Cerebellar cortex (tissue), 1 donor: ENCODE measurements around the gene RAB32.
"Not testable (repeated sequence)": the region's sequence is repeated elsewhere in the genome, so short reads cannot be mapped to it uniquely, and the experiment has no call there.

ENCODE experiments used
- DNase-seq: peaks from one replicate; pipeline ENCODE4 v3.0.0-alpha.2; 2015; ENCODE audit warnings: low spot score

Gene RAB32

DNA sequence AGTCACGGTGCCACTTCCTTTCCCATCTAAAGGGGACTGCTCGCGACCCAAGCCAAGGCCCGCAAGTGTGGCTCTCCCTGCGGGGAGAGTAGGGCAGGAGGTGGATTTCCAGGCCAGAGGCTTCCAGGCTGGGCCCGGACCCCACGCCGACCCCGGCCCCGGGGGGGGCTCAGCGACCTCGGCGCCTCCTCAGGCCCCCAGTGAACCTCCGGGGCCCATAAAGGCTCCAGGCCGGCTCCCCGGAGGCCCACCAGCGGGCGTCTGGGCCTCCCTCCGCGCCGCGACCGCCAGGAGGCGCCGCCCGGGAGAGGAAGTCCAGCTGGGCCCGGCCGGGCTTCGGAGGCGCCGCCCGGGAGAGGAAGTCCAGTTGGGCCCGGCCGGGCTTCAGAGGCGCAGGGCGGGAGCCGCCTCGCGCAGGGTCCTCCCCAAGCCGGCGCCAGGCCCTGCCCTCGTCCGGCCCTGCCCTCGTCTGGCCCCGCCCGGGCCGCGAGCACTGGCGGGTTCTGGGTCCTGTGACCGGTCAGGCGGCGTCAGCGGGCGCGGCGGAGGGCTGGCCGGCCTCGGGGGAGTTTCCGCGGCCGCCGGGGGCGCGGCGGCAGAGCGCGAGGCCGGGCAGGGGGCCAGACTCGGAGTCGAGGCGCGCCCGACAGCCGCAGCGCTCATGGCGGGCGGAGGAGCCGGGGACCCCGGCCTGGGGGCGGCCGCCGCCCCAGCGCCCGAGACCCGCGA, at the start of gene RAB32:
Gene RAB32, plus strand, starts transcription at position 623 of the 729 bp plus-strand sequence. Its CDS starts 39 bp downstream, at position 662.
- peak; percentile 74 for DNase-seq

DNA sequence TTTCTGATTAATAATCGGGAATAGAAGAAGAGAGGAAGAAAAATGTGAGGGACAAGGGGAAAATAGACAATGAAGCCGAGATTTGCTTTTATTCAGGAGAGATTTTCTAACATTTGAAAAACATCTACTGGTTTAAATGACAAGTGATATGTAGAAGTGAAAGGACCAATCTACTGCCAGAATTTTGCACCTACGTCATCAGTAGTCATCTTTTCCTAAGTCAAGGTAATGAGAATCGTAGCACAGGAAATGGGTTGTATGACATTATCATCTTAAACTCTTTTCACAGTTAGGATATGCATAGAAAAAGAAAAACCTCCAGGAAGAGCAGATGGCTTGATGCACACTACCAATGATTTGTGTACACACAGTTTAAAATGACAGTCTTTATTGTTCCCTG, 45.3 kb upstream of the RAB32 start:
- DNase-seq = no peak

DNA sequence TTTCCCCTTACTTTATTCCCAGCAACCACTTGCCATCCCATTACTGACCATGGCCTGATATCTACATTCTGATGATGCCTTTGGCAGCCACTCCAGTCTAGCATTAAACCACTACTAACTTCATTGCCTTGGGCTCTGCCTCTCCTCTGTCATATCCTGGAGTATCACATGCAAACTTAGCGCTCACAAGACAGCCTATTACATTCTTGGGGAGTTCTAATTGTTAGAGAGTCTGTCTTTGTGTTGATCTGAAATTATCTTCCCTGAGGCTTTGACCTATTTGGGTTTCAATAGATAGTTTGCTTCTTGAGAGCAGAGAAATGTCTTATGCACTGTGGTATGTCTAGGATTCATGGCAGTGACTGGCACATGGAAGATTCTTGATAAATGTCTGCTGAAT, 40.5 kb upstream of the RAB32 start:
- no peak for DNase-seq

DNA sequence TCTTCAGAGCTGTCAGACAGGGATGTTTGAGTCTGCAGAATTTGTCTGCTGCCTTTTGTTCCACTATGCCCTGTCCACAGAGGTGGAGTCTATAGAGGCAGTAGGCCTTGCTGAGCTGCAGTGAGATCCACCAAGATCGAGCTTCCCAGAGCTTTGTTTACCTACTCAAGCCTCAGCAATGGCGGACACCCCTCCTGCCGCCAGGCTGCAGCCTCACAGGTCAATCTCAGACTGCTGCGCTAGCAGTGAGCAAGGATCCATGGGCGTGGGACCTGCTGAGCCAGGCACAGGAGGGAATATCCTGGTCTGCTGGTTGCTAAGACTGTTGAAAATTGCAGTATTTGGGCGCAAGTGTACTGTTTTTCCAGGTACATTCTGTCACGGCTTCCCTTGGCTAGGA, 28.4 kb upstream of the RAB32 start:
- DNase-seq = no peak

DNA sequence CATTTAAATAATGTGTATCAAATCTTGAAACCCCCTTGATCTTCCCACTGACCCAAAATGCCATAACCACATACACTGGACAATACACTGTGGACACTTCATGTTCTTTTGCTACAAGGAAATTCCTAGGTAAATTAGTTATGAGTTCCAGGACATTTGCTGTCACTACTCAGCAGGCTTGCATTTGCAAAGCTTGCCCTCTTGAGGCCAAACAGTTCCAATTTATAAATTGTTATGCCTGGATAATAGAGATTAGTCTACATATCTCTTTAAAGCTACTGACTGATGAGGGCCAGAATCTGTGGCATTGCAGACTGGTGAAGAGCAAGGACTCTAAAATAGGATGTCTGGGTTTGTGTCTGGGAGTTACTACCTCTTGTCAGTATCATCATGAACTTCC, 17.4 kb upstream of the RAB32 start:
- peak; percentile 76 for DNase-seq

DNA sequence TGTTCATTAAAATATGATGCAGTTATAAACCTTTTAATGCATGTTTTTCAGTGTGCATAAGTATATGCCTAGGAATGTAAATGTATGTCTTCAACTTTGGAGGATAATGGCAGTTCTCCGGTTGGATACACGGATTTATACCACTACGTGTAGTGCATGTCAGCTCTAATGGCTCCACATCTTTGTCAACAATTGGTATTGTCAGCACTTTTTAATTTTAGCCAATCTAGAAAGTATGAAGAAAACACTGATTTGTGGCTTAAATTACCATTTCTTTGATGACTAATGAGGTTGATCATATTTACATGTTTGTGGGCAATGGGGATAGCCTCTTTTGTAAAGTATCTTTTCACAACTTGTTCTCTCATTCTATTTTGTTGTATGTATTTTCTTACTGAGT, 10.9 kb upstream of the RAB32 start:
- DNase-seq = no peak

DNA sequence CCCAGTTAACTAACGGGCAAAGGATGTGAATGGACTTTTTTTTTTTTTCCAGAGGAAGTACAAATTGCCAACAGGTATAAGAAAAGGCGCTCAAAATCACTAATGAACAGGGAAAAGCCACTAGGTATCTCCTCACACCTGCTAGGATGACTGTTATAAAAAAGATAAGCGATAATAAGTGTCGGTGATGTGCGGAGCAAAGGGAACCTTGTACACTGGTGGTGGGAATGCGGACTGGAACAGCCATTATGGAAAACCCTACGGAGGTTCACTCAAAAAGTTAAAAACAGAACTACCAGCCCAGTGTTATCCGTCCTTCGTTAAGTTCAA, 787 bp upstream of the RAB32 start:
- DNase-seq = peak; percentile 17

DNA sequence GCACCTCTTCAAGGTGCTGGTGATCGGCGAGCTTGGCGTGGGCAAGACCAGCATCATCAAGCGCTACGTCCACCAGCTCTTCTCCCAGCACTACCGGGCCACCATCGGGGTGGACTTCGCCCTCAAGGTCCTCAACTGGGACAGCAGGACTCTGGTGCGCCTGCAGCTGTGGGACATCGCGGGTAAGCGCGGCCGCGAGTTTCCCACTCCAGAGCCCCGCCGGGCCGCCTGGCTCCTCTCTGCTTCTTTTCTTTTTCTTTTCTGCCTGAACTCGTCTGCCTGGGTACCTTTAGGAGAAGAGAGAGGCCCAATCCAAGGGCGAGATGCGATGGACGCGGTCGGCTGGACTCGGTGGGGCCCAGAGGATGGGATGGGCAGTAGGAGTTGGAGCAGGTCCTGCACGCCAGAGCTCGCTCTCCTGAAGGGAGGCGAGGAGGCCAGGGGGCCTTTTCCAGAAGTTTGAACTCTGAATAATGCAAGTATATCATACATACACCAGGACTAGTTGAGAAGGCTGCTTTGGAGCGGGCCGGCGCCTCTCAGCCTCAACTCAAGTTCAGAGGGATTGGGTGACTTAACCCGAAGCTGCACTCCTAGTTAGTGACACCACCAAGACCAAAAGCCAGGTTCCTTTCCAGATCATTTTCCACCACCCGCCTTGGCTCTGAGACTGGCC, 445 bp downstream of the RAB32 start:
- DNase-seq = peak; percentile 39

DNA sequence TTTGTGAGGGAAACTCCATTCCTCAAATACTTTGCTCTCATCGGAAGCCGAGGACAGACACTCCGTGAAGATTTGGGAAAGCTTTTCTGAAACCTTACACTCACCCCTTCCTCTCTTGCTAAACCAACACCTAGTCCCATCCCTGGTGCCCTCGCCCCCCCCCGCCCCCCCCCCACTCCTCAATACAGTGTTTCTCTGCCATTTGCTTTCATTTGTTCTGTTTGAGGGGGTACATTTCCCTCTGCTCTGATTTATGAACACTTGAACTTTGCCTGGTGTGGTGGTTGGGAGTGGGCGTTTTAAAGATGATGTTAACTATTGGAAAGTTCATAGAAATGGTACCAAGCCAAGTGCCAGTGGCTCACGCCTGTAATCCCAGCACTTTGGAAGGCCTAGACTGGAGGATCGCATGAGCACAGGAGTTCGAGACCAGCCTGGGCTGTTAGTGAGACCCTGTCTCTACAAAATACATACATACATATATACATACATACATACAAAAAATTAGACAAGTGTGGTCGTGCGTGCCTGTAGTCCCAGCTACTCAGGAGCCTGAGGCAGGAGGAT, 1.1 kb downstream of the RAB32 start:
- no peak for DNase-seq

DNA sequence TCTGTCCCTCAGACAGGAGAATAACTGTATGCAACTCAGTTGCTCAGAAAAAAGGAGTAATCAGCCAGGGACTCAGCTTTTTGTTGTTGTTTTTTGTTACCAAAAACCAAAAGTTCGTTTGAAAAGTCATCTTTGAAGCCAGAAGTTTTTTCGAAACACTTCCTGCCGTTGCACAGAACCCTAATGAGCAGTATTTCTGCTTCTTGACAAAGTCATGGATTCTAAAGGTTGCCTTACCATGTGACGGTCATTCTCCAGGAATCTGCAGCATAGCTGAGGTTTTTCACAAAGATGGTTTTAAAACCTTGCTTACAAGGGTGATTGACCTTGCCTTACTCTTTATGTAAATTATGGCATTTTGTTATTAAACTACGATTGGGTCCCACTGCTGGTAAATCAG, 1.9 kb downstream of the RAB32 start:
- no peak for DNase-seq

DNA sequence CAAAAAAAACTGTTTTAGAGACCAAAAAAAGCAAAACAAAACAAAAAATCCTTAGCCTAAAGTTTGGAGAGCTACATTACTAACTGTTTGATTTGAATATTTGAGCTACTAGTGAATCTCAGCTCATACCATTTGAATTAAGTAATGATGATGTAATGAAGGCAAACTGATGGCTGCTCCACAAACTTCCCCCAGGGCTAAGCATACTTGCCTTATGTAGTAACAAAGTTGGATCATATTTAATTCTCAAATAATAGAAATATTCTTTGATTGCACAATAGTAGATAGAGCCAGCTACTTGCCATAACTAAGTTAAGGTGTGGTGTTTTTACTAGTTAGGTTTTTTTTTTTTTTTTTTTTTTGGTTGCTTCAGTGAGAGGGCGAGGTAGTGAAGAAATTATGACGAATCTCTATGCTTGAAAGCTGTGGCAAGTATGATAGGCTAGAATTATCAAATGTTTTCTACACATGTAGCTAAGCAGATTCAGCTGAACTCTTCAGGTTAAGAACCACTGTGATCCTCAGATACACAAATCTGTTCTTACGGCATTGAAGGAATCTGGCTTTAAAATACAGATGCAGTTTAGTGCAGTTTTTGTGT, 2.9 kb downstream of the RAB32 start:
- DNase-seq = no peak

DNA sequence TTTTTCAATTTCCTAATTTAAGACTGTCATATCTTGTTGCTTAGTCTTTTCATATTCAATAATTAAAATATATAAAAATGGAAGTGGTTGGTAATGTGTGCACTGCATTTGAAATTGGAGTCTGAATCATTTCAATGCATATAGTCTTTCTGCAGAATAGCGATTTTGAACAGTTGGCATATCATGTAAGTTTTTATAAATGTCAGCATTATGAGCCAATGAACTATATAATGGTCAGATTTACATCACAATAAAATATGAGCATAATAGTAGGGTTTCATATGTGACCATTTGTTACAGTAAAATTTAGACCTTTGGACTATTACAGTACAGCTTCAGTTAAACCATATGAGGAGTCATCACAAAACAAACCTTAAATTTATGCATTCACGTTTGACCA, 4.3 kb downstream of the RAB32 start:
- no peak for DNase-seq

DNA sequence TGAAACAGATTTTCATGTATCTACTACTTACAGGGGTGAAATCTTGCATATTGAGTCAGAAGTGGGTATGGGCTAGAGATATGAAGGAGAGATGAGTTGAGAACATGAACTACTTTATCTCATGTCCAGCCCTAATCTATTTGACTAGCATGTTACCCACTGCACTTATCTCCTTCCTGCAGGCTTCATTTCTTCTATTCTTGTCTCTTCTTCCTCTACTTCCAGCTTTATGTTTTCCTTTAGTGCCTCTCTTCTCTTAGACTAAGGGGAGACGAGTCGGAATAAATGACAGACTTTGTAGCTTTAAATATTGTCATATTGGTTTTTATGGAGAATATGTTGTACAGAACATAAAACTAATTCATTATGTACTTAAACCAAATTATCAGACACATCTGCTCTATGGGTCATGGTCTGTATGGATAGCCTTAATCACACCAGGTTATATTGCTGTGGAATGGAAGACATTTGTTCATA, 5.3 kb downstream of the RAB32 start:
- no peak for DNase-seq

DNA sequence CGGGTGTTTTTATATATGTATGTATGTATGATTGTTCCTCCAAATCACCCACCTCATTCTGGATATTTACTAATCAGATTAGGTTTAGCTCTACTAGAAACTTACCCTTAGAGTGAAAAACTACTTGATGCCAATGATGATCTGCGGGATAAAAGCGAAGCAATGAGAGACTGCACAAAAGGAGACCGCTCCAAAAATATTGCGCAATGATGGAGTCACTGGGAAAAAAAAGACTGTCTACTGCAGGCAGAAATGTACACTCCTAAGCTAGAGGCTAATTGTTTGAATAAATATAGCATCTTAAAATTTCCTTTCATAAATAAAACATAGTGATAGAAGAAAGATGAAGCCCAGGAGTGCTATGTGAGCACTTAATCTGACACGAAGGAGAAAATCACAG, 7.3 kb downstream of the RAB32 start:
- DNase-seq = no peak

DNA sequence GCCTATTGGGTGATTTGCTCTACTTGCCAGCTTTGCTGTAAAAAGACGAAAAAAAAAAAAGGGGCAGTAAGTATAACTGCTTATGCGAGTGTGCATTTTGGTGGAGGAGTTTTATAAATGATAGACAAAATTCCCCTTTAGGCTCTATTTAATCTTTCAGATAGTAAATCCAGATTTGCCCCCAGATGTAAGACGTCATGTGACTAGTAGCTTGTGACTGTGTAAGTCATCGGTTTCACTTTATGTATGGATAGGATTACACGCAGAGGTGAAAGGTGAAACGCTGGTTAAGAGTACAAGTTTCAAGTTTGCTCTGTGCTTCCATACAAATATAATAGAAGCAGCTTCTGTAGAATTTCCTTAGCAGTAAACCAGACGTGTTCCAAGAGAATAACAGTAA, 7.9 kb downstream of the RAB32 start:
- DNase-seq = no peak

DNA sequence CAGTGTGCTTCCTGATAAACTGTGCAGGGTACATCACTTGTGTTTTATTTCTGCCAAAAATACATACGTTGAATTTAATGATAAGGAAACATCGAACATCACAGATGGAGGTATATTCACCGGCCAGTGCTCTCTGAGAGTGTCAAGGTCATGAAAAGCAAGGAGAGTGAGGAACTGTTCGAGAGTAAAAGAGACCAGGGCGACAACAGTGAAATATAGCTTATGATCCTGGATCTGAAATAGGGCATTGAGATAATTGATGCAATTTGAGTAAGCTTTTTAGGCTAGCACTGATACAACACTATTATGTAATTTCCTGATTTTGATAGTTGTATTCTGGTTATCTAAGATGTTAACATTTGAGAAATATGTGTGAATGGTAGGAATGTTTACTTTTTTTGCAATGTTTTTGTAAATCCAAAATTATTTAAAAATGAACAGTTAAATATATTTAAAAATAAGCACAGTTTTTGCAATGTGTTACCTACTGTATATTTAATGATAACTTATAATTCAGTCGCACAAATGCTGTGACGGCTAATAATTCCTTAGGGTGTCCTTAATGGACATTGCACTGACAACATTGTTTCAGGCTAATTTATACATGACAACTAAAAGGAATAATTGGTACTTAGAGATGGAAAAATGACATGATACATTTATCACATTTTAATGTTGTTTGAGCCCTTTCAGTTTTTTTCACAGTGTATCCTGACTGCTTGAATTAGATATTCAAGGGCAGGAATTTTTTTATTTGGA, 9.9 kb downstream of the RAB32 start:
- DNase-seq = no peak

DNA sequence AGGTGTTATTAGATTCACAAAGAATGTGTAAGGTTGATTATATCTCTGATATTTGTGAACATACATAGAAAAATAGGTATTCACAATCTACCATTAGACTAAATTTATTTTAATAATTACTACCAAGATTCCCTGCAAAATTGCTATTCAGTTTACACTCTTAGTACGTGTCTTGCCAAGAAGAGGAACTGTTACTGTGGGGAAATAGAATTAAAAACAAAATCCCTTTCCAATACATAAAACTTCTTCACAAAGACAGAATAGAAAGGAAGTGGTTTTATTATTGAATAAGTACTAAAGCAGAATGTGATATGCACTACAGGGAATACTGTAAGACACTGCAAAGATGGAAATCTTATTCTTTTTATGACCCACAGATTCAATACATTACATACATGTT, 17.0 kb downstream of the RAB32 start:
- no peak for DNase-seq

DNA sequence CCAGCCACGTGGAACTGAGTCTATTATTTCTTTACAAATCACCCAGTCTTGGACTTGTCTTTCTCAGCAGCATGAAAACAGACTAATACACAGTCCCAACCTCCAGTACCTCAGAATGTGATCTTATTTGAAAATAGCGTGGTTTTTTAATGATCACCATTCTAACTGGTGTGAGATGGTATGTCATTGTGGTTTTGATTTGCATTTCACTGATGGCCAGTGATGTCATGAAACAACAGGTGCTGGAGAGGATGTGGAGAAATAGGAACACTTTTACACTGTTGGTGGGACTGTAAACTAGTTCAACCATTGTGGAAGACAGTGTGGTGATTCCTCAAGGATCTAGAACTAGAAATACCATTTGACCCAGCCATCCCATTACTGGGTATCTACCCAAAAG, 23.0 kb downstream of the RAB32 start:
- not testable (repeated sequence) for DNase-seq

DNA sequence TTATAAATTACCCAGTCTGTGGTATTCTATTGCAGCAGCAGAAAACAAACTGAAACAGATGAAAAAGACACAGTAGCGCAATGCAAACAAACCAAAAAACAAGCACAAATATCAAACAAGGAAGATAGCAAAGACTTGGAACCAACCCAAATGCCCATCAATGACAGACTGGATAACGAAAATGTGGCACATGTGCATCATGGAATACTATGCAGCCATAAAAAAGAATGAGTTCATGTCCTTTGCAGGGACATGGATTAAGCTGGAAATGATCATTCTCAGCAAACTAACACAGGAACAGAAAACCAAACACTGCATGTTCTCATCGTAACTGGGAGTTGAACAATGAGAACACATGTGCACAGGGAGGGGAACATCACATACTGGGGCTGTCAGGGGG, 25.0 kb downstream of the RAB32 start:
- not testable (repeated sequence) for DNase-seq

DNA sequence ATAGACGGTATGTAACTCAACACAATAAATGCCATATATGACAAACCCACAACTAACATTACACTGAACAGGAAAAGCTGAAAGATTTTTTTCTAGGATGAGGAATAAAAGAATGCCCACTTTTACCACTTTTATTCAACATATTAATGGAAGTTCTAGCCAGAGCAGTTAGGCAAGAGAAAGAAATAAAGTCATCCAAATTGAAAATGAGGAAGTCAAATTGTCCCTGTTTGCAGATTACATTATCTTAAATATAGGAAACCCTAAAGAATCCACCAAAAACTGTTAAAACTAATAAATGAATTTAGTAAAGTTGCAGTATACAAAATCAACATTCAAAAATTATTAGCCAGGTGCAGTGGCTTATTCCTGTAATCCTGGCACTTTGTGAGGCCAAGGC, 30.6 kb downstream of the RAB32 start:
- DNase-seq = no peak

DNA sequence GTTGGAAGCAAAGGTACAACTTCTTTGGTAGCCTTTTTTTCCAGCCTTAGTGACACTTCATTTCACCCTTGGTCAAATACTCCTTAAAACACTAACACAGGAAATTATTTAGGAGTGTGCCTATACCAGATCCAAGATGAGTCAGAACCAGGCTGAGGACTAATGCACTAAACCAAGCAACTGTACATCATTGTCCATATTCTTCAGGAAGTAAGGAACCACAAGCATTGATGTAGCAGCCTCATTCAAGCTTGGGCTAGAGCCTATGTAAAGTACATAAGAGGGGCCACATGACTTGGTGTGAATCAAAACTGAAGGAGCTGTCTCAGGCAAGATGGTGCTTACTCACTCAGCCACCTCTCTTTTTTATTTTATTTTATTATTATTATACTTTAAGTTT, 34.4 kb downstream of the RAB32 start:
- DNase-seq = no peak

DNA sequence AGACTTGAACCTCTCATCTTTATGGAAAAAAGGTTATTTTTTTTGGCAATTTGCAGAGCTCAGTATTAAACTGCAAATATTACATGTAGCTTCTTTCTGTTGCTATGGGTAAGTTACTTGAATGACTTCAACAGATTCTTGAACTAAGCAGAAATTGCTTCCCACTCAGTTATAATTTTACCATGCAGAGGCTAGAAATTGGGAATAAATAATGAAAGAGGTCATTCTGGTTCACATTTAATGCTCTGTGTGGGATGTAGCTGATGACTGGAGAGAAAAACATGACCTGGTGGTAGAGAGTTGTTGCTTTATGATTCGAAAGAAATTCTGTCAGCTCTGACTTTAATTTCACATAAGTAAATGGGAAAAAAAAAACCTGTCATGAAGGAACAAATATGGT, 38.3 kb downstream of the RAB32 start:
- DNase-seq = no peak
